ENCODE data around the gene SUGCT.

The SUGCT gene

DNA sequence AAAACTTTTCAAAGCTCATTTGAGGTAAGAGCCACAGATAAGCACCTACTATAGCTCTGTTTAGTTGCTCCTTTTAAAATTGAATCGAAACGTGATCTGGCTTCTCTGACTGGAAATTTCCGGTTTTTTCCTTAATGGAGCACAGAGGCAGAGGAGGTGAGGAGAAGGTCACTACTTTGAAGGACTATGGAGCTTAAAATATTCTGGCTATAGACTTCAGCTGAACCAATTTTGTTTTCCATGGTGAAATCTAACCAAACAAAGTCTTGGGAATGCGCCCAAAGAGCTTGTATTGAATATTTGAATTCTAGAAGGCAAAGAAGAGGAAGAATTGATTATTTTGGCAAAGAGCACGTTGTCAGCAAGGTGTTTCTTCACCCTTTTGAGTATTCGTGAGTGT lies 711.1 kb downstream of the SUGCT start:
- no peak for DNase-seq

- no peak for DNase-seq
Measured at GRCh38 chr7:40847921-40848320, 713.1 kb downstream of the SUGCT start.

GRCh38 chr7:40848541-40849221 lies 713.9 kb downstream of the SUGCT start:
- DNase-seq, result no peak

DNA sequence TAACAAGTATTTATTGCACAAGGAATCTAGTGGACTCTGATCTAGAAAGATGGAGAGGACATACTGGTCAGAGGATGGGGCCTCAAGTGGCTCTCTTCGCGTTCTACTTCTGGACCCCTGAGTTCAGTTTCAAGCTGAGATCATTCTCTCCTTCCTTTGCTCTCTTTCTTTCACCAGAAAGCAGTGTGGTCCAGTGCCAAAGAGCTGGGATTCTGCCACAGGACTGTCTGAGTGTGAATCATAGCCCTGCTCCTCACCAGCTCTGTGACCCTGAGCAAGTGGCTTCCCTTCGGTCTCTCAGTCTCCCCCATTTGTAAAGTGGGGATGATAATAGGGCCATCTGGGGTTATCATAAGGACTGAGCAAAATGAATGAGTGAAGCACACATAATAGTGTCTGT lies 715.2 kb downstream of the SUGCT start:
- no peak for DNase-seq

DNA sequence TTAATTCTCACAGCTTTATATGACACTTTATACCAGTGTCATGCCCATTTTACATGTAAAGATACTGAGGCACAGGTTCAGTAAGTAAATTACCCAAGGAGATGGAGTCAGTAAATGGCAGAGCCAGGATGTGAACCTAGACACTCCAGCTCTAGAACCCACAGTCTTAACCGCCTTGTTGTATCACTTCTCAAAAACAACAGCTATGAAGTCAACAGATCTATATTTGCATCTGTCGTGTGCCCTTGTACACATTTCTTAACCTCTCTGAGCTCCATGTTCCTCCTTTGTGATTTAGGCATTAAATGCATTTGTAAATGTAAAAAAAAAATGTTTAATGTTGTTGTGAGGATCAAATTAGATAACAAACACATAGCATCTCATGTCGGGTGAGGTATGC lies 716.2 kb downstream of the SUGCT start:
- no peak for DNase-seq

- no peak for DNase-seq
Measured at GRCh38 chr7:40859076-40859475, 724.3 kb downstream of the SUGCT start.

DNA sequence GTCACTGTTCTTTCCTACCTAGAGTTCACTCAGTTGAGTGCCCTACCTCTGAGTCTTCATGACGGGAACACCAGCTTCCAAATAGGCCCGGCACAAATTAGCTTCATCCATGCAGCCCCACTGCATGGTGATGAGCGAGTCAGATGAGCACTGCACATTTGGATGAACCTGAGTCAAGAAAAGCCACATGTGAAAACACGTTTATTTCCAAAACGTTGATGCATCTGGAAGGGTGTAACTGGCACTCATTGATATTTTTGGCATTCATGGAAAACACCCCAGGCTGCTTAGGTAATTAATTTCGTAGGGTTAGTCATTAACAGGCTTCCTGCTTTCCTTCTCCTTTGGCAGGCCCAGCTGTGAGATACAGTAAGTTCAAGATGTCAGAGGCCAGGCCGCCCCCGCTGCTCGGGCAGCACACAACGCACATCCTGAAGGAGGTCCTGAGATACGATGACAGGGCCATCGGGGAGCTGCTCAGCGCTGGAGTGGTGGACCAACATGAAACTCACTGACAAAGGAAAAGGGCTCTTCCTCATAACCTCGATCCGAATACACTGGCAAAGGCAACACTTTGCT lies 725.2 kb downstream of the SUGCT start:
- DNase-seq, result no peak

GRCh38 chr7:40865441-40866233 lies 730.8 kb downstream of the SUGCT start:
- DNase-seq, result no peak

DNA sequence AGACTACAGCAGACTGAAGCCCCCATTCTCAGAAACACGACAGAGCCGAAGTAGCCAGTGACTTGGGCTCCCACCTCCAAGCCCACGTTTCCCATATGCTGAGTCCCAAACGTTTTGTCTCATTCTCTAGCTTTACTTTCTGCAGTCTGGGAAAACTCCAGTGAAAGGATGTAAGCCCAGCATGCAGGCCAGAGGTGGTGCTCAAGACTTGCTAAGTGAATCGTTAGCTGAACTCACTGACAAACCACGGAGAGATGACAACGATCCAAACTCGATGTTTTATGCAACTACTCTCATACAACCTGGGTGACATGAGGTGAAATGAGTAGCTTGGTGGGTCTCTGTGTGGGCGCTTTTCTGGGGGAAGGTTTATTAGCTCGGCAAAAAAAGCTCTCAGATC lies 731.8 kb downstream of the SUGCT start:
- peak; percentile 42 for DNase-seq

GRCh38 chr7:40870108-40870507 lies 735.3 kb downstream of the SUGCT start:
- DNase-seq, result peak; percentile 53

DNA sequence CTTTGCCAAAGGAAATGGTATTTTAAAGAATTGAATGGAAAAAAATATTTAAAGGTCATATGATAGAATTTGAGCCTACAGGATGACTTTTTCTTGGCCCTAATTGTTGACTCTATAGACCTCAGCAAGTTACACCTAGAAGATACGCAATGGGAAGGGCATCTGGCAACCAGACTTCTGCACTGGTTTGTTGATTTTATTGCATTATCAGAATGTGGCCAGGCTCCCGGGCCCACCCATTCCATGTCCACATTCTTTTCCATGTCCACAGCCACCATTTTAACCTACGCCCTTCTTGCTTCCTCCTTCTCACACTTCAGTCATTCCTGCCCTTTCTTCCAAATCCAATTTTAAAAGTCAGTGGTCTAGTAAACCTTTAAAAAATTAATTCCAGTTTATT lies 738.4 kb downstream of the SUGCT start:
- no peak for DNase-seq

GRCh38 chr7:40874756-40875155 lies 740.0 kb downstream of the SUGCT start:
- DNase-seq, result no peak

DNA sequence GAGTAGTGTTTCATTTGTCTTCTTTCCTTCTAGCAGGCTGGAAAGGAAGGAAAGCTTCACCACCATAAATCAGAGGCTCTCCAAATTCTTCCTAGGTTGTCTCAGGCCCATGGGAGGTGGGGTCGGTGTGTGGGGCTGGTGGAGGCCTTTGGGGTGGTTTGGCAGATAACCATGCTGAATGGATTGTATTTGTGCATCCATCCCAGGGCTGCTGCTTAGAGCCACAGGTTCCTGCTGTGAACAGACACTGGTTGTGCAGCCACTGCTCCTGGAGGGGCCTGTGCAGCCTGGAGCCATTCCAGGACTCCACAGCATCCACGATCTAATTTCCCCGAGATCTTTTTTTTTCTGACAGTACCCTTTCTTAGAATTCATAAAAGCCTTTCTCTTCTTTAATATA lies 741.8 kb downstream of the SUGCT start:
- peak; percentile 41 for DNase-seq

DNA sequence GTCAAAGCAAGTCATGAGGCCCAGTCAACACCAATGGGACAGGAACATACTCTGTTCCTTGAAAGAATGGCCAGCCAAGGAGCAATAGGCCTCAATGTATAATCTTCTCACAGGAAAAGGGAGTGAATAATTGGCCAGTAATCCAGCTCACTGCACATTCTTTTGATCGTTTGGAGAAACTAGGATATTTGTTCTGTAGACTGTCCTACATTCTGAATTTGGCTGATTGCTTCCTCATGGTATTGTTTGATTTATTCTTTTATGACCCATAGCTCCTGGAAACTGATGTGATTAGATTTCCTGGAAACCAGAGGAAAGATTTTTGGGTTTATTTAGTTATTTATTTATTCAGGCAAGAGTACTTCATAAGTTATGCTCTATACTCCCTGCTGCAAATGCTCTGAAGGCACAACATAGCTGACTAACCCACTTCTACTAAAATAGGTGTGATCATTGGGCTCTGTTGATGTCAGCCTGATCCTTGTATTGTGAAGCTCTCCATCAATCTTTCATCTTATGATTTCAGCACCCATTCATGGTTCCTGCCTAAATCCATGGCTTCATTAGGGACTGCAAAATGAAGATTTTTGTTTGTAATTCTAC lies 745.2 kb downstream of the SUGCT start:
- DNase-seq, result peak; percentile 22

DNA sequence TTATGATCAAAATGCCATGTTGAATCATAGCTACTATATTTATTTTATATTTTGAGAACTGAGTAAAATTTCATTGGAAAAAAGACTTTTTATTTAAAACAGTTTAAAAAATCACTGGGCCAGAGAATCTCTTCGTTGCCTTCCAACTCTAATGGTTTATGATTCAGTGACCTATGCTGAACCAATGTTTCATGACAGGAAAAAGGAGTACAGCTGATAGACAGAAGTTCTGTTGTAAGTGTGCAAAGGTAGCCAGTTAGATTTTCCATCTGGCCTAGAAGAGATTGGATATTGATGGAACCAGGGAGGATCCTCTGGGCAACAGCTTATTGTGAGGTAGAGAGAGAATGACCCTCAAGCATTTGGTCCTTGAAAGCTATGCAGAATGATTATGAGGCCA lies 745.8 kb downstream of the SUGCT start:
- no peak for DNase-seq

DNA sequence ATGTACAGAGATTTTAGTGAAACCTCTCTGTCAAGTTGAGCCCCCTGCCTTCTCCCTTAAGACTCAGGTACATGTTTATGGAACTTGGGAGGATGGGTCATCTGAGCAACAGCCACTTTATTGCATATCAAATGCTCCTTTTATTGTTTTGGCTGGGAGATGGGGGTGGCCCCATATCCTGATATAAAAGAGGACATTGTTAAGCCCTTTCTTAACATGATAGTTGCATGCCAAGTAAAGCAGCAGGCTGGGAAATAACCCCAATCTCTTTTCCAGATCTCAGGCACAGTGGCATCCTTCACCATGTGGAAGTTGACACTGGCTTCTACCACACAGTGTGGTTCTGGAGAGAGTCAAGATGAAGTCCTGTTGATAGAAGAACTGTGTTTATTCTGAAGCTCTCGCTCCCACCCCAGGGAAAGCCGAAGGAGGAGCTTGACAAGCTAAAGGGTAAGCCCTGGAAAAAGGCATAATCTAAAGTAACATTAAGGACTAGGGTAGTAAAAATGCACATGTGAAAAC lies 746.7 kb downstream of the SUGCT start:
- no peak for DNase-seq

- no peak for DNase-seq
Measured at GRCh38 chr7:40882071-40882658, 747.4 kb downstream of the SUGCT start.

- peak; percentile 58 for DNase-seq
Measured at GRCh38 chr7:40883826-40884225, 749.0 kb downstream of the SUGCT start.

DNA sequence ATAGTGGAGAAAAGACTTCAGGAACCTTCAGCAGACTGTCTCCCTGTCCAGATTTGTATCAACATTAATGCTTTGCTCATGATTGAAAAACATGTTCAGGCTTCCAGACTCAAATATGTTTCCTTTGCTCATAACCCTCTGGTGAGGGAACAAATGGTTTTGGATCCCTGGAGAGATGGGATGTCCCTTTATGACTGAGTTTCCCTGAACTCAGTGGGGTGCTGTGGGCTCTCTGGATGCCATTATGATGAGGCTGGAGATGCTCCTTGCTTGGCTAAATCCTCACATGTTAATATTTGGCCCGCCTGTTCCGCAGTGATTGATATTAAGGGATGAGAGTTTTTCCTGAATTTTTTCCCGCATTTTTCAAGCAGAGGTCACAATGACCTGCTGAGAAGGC lies 749.4 kb downstream of the SUGCT start:
- DNase-seq, result peak; percentile 70

DNA sequence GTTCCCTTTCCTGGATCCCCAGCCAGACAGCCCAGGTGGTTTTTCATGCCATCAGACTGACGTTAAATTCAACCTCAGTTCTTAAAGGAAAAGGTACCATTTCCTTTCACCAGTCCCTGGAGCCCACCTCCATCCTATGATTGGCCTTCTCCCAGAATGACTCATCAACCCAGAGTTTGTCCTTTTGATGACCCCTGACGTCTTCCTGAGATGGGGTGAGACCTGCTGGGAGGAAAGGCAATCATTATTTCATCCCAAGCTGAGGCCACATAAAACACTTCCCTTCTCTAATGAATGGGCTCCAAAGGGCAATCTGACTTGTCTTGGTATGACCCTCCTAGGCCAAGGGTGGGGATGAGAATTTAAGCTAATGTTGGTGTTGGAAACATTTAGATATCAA lies 750.7 kb downstream of the SUGCT start:
- peak; percentile 53 for DNase-seq

GRCh38 chr7:40887099-40887498 lies 752.3 kb downstream of the SUGCT start:
- DNase-seq, result peak; percentile 75

DNA sequence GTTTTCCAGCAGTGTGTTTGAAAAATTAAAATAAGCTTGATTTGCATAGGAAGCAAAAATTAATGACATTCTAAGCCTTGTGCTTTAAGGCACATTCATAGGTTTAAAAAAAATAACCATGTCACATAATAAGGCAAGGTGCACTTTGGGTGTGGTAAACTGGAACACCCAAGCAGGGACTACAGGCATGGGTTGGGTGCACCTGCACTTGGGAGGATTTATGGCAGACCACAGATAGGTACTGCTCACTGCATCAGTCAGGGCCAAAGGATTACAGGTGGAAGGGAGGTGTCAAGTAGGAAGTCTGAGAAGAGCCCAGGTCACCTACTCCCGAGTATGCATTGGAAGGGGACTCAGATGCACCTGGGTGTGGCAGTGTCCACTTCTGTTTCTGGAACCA lies 753.7 kb downstream of the SUGCT start:
- DNase-seq, result no peak

DNA sequence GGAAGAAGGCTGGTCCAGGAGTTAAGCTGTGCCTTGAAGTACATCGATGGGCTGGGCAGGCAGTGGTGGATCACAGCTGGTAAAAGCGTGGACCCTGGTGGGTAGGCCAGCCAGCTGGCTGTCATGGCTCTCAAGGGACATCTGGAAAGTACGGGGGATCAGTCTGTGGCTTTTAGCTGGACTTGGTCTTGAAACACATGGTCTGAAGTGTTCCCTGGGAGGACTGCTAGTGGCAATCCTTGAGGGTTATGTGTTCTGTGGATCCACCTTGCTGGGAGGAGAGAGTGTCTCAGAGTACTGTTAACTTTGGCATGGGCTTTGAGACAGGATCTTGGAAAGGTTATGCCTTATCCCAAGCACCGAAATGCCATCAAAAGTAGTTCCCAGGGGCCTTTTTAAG lies 754.3 kb downstream of the SUGCT start:
- no peak for DNase-seq

All from fibroblast of upper back skin (primary cell).